Rectal smooth muscle tissue (tissue), 1 donor: ENCODE data around the gene DAZL.

Experiments
- H3K27ac ChIP-seq: one replicate; pipeline ENCODE4 v1.7.0; 2013; ENCODE audit warnings: low read depth, low read length, inconsistent platforms
- H3K27me3 ChIP-seq: one replicate; pipeline ENCODE4 v1.7.0; 2013; ENCODE audit warnings: low read length; ENCODE audit not compliant: control insufficient read depth, insufficient read depth
- H3K36me3 ChIP-seq: one replicate; pipeline ENCODE4 v1.7.0; 2013; ENCODE audit warnings: low read length; ENCODE audit not compliant: control insufficient read depth, insufficient read depth
- H3K4me1 ChIP-seq: one replicate; pipeline ENCODE4 v1.7.0; 2013; ENCODE audit warnings: low read length; ENCODE audit not compliant: control insufficient read depth, insufficient read depth
- H3K4me3 ChIP-seq: one replicate; pipeline ENCODE4 v1.7.0; 2013; ENCODE audit warnings: low read length
- H3K9ac ChIP-seq: one replicate; pipeline ENCODE4 v1.7.0; 2013; ENCODE audit warnings: low read length

The DAZL gene

DNA sequence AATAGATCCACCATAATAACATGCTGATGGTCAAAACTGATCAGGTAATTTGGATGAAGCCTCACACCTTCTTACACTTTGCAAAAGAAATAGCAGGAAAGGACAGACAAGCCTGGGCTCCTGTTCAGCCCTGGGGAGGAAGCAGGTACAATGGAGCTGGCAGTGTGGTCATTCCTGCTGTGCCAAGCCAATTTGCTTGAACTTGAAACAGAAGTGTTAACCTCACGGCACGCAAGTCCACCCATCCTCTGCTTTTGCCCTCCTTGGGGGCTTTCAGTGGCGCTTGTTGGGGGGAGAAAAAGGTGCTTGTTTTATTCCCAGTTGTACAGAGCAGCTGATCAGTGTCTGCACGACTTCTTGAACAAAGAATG is 54.9 kb downstream of the DAZL start:
- Histone ChIP-seq H3K4me3 (no peak overlapping the region), H3K9ac (no peak overlapping the region), H3K27me3 (peaks cover 2% of the 10 kb centered on the region), H3K27ac (no peak overlapping the region), H3K4me1 (peaks cover 2% of the 10 kb centered on the region), H3K36me3 (no peaks in the 10 kb centered on the region)

DNA sequence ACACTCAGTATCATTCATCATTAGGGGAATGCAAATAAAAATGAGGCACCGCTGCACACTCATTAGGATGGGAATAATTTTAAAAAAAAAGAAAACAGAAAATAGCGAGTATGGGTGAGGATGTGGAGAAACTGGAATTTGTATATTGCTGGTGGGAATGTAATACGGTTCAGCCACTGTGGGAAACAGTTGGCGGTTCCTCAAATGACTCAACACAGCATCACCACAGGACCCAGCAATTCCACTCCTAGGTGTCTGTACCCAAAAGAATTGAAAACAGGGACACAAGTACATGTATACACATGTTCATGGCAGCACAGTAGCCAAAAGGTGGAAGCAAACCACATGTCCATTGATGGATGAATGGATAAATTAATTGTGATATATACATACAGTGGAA is 56.5 kb downstream of the DAZL start:
- H3K27ac ChIP-seq, result no peak overlapping the region
- H3K27me3 ChIP-seq, result peaks cover 2% of the 10 kb centered on the region
- H3K4me3 ChIP-seq, result no peak overlapping the region
- H3K9ac ChIP-seq, result no peak overlapping the region
- H3K36me3 ChIP-seq, result no peaks in the 10 kb centered on the region
- peaks cover 2% of the 10 kb centered on the region for H3K4me1 ChIP-seq

DNA sequence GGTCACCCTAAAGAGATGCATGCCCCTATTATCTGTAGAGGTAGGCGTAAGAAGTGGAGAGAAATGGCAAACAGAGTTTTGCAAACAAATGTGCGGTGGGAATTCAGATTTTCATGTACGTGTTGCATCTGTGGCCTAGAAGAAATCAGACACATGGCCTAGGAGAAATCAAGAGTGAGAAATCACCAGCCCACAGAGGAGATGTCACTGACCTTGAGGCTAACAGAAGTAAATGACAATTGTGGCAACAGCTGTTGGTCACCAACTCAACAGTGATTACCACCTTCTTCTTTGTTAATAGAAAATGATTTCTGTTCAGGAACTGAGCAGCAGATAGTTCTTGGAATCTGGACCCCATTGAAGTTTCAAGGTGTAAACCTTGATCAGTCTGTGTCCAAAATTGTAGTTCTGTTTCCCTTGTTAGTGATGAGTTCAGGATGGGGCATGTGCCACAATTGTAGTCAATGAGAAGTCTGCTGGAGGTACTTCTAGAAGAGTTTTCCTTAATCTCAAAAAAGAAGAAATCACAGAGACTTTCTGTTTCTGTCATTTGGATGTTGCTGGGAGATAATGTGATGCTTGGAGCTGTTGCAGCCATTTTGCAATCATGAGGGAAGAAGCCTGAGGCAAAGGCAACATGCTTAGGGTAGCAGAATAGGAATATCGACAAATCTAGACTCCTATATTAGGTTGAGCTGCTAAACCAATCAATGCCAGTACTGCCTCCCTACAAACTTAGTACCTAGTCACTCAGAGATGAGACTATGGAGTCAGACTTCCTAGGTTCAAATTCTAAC is 57.5 kb downstream of the DAZL start:
- H3K4me3 ChIP-seq, result no peak overlapping the region
- H3K9ac ChIP-seq, result no peak overlapping the region
- no peaks in the 10 kb centered on the region for H3K36me3 ChIP-seq
- H3K27ac ChIP-seq, result no peak overlapping the region
- peaks cover under 1% of the 10 kb centered on the region for H3K27me3 ChIP-seq
- peaks cover 2% of the 10 kb centered on the region for H3K4me1 ChIP-seq

DNA sequence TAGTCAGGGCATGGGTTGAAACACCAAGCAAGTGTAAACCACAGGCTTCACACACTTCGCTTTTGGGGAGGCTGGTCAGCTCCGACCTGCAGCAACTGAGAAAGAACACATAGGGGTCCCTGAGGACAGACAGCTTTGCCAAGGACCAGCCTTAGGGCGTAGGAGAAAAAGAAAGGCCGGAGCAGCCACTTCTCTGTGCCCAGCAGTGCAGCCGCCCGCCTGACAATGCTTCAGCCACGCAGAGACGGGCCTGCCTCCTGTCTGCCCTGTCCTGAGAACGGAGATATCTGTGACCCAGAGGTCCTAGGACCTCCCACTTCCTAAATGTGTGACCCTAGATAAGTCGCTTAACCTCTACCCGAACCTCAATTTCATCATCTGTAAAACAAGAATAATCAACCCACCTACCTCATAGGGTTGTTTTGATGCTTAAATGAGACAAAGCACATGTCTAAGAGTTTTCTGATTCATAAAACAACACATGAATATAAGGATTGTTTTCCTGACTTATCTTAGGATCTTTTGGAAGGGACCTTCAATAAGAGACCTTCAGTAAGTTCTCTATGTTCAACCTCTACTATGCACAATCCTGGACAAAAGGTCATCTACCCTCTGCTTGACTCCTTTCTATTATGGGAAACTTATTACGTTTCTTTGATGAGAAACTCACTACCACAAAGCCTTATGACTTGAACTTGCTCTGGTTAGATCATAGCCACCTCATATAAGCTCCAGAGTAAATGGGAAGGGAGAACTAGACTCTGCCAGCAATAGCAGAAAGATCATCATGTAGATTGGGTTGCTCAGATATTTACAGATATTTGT is 58.8 kb downstream of the DAZL start:
- Histone ChIP-seq H3K27ac (no peak overlapping the region), H3K27me3 (no peaks in the 10 kb centered on the region), H3K4me1 (peaks cover 2% of the 10 kb centered on the region), H3K4me3 (no peak overlapping the region), H3K36me3 (no peaks in the 10 kb centered on the region), H3K9ac (no peak overlapping the region)

DNA sequence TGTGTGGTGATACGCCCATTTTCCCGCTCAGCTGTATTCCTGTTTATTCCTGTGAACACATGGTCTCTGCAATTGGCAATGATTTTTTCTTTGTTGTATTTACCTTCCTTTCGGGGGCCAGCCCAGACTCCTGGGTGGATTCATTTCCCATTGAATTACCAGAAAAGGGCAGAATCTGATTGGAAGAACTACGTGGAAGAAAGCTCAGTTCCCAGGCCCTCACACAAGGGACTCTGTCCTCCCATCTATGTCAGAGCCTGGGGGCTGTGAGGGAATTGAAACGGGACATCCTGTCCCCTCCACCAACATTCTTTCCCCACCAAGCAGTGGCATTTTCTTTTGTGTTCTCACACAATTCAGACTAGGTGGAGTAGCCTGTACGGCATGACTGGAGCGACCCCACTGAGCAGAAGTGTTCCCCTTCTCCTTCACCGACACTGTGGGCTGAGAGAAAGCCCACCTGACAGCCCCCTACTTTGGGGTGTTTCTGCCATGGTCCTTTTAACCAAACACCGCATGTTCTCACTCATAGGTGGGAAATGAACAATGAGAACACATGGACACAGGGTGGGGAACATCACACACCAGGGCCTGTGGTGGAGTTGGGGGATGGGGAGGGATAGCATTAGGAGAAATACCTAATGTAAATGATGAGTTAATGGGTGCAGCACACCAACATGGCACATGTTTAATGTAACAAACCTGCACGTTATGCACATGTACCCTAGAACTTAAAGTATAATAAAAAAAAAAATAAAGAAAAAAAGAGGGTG is 59.6 kb downstream of the DAZL start:
- Histone ChIP-seq H3K27me3 (no peaks in the 10 kb centered on the region), H3K4me3 (no peak overlapping the region), H3K36me3 (no peaks in the 10 kb centered on the region), H3K4me1 (peaks cover 2% of the 10 kb centered on the region), H3K27ac (no peak overlapping the region), H3K9ac (no peak overlapping the region)

DNA sequence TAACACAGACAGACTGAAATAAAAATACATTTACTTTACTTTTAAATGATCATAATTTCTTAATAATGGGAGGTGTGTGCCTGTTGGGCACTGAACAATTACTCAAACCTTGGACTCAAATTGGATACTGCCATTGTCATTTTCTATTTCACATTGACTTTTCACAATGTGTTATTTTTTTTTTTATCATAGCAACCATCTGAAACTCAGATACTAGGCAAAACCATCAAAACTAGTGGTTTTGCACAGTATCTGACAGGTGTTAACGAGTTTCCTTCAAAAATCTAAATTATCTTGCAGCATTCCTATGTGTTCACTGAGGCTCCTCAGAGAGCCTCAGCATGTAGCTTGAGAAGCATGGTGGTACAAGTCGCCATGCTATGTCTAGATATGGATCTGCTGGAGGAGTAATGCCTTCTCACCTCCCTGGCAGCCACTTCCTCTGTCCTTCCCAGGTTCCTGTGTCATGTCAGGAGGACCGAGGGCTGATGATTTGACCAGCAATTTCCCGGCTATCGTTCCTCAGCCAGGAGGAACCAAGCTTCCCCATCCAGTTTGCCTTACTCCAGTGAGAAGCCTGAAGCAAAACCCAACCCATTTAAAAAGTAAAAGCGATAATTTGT is 61.9 kb downstream of the DAZL start:
- no peak overlapping the region for H3K27ac ChIP-seq
- no peaks in the 10 kb centered on the region for H3K36me3 ChIP-seq
- H3K9ac ChIP-seq, result no peak overlapping the region
- no peaks in the 10 kb centered on the region for H3K4me1 ChIP-seq
- no peaks in the 10 kb centered on the region for H3K27me3 ChIP-seq
- H3K4me3 ChIP-seq, result no peak overlapping the region

DNA sequence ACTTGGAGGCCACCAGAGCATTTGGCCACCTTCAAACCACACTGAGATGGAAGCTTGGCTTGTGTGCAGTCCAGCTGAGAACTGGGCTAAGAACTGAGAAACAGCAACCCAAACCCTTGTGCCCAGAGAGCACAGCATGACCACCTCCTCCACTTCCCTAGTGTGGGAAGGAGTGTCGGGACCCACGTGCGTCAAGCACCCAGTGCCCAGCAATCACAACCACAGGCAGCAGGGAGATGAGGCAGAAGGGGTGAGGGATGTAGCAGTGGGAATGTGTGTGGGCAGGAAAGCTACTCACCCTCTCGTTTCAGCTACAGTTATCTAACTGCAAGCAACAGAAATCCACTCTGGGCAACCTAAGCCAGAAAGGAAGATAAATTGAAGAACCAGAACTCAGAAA is 66.7 kb downstream of the DAZL start:
- no peaks in the 10 kb centered on the region for H3K27me3 ChIP-seq
- no peak overlapping the region for H3K9ac ChIP-seq
- H3K4me3 ChIP-seq, result no peak overlapping the region
- H3K4me1 ChIP-seq, result no peaks in the 10 kb centered on the region
- H3K27ac ChIP-seq, result no peak overlapping the region
- H3K36me3 ChIP-seq, result no peaks in the 10 kb centered on the region

DNA sequence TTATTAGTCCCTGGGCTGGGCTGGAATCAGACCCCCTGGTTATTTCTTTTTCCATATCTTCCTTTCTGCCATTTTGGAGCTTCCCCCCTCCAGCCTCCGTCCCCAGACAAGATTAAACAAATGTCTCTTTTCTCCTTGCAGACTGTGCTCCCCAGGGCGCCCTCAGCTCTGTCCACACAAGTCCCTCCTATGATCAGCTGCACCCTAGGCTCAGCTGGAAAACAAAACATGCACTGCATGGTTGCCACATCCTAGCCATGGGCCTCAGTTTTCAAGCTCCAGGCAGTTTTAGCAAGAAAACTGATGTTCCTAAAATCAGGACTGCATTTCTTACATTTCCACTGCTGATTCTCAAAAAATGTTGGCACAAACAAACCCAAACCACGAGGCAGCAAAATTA is 68.2 kb downstream of the DAZL start:
- H3K9ac ChIP-seq, result no peak overlapping the region
- no peaks in the 10 kb centered on the region for H3K27me3 ChIP-seq
- no peak overlapping the region for H3K27ac ChIP-seq
- H3K36me3 ChIP-seq, result no peaks in the 10 kb centered on the region
- no peak overlapping the region for H3K4me3 ChIP-seq
- no peaks in the 10 kb centered on the region for H3K4me1 ChIP-seq
